OCI-M1 (cell line): Measurements from ENCODE around the gene PLS3.
A peak's percentile ranks its signal among the peaks of the same experiment; 100 is the strongest.
"Not testable (repeated sequence)": the region's sequence is repeated elsewhere in the genome, so short reads cannot be mapped to it uniquely, and the experiment has no call there.

Source experiments
- DNase-seq: peaks from one replicate; lab custom pipeline; 2025; lab: John Stamatoyannopoulos, UW

PLS3 gene

GRCh38 chrX:115609621-115610020 lies 48.6 kb downstream of the PLS3 start:
- DNase-seq = no peak

GRCh38 chrX:115616943-115617563 lies 56.1 kb downstream of the PLS3 start:
- DNase-seq = peak; percentile 4

GRCh38 chrX:115622534-115622933 lies 61.6 kb downstream of the PLS3 start:
- no peak for DNase-seq

- DNase-seq = no peak
Measured at GRCh38 chrX:115624916-115625315, 63.9 kb downstream of the PLS3 start.

GRCh38 chrX:115625572-115626301 lies 64.8 kb downstream of the PLS3 start:
- DNase-seq = no peak

- no peak for DNase-seq
Measured at GRCh38 chrX:115630204-115630603, 69.2 kb downstream of the PLS3 start.

- no peak for DNase-seq
Measured at GRCh38 chrX:115632455-115632854, 71.5 kb downstream of the PLS3 start.

GRCh38 chrX:115633397-115633796 lies 72.4 kb downstream of the PLS3 start:
- DNase-seq = not testable (repeated sequence)

GRCh38 chrX:115639334-115639880 lies 78.4 kb downstream of the PLS3 start:
- DNase-seq = no peak

GRCh38 chrX:115642311-115642710 lies 81.3 kb downstream of the PLS3 start:
- DNase-seq = peak; percentile 2

GRCh38 chrX:115642895-115643530 lies 82.0 kb downstream of the PLS3 start:
- peak; percentile 68 for DNase-seq

GRCh38 chrX:115644397-115644796 lies 83.4 kb downstream of the PLS3 start:
- not testable (repeated sequence) for DNase-seq

- DNase-seq = no peak
Measured at GRCh38 chrX:115649461-115650063, 88.6 kb downstream of the PLS3 start.

- peak; percentile 13 for DNase-seq
Measured at GRCh38 chrX:115650449-115650848, 89.5 kb downstream of the PLS3 start.

- peak; percentile 59 for DNase-seq
Measured at GRCh38 chrX:115650916-115651315, 89.9 kb downstream of the PLS3 start.

GRCh38 chrX:115652221-115652620 lies 91.2 kb downstream of the PLS3 start:
- no peak for DNase-seq

GRCh38 chrX:115665122-115665521 lies 104.1 kb downstream of the PLS3 start:
- DNase-seq = no peak

- DNase-seq = peak; percentile 38
Measured at GRCh38 chrX:115679460-115679859, 118.5 kb downstream of the PLS3 start.

- DNase-seq = no peak
Measured at GRCh38 chrX:115687595-115687994, 126.6 kb downstream of the PLS3 start.

- DNase-seq = no peak
Measured at GRCh38 chrX:115689931-115690330, 129.0 kb downstream of the PLS3 start.

- peak; percentile 74 for DNase-seq
Measured at GRCh38 chrX:115690511-115691216, 129.7 kb downstream of the PLS3 start.

GRCh38 chrX:115693476-115693875 lies 132.5 kb downstream of the PLS3 start:
- DNase-seq = no peak
